GF-D8 (cell line): ENCODE data around the gene COX19.

Experiments used
- DNase-seq: peaks from one replicate; lab custom pipeline; 2025; lab: John Stamatoyannopoulos, UW

COX19 gene

DNA sequence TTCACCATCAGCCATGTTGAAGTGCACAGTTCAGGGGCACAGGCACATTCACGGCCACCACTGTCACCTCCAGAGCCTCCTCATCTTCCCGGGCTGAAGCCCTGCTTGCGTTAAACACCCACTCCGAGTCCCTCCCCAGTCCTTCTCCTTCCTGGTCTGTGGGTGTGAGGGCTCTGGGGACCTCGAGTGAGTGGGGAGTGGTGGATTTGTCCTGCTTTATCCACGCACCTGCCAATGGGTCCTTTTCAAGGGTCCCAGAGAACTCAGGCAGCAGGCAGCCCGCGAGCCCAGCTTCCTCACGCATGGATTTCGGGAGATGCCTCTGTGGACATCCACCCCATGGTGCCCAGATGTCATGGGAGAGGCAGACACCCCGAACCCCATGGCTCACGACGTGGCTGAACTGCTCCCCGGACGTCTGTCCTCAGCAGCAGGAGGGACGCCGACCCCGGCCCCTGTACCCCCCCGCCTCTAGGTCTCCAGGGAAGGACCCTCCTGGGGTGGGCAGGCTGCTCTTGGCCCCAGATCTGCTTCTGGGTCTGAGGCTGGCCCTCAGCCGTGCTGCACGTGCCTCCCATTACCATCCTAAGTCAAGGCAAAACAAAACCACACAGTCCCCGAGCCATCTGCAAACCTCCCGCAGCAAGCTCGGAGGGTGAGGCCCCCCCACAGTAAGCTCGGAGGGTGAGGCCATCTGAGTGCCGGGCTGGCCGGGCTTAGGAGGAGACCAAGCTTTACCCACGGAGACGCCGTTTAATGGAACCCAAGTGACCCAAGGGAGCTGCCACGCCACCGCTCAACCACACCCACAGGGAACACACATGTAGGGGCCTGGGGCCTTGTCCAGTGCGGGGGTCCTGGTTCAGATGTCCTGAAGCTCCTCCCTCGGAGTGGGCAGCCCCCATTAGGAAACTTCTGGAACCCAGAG, 16.6 kb upstream of the COX19 start:
- no peak for DNase-seq

DNA sequence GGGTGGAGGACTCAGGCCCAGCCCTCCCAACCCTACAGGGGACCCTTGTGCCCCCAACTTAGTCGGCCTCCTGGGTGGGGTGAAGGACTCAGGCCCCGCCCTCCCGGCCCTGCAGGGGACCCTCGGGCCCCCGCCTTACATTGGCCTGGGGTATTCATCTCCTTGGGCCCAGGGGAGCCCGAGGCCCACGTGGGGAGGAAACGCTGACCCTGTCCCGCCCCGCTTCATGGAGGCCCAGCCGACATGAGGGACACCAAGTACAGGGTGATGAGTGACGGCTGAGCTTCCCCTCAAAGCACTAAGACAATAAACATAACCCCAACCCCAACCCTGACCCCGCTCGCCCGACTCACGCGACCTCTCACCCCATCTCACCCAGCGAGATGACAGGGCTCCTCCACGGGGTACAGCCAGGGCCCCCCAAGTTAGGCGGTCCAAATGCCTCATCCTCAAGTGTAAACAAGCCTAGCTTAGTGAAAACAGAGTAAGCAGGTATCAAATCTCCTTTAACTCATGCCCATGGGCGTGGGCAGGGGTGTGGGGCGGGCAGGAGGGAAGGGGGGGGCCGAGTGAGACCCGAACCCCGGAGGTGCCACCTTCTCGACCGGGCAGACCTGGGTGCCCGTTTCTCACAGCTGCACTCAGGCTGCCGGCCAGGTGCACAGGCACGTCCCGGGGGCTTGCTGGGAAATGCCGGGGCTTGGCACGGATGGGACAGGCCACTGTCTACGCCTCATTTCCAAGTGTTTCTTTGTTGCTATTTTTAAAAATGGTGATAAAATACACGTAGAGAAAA, 15.8 kb upstream of the COX19 start:
- DNase-seq = no peak

DNA sequence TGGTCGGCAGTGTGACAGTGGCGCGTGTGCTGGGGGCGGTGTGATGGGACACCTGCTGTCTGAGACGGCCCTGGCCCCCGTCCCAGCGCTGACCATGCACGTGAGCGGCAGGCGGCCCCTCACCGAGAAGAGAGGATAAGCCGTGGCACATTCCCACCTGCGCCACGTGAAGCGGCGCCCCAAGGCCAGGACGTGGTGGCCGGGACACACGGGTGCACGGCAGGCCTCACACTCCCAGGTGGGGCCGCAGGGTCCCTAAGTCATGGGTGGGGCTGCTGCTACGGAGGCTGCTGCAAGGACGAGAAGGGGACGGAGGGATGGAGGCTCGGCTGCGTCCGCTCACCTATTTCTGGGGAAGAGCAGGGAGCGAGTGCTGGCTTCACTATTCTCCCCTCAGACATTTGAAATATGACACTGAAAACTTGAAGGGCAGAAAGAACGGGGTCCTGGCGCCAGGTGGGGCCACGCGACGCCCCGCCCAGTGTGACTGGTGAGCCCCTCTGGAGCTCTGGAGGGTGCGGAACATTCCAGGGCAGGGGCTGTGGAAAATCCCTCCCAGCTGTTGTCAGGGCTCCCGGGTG, 15.1 kb upstream of the COX19 start:
- no peak for DNase-seq

DNA sequence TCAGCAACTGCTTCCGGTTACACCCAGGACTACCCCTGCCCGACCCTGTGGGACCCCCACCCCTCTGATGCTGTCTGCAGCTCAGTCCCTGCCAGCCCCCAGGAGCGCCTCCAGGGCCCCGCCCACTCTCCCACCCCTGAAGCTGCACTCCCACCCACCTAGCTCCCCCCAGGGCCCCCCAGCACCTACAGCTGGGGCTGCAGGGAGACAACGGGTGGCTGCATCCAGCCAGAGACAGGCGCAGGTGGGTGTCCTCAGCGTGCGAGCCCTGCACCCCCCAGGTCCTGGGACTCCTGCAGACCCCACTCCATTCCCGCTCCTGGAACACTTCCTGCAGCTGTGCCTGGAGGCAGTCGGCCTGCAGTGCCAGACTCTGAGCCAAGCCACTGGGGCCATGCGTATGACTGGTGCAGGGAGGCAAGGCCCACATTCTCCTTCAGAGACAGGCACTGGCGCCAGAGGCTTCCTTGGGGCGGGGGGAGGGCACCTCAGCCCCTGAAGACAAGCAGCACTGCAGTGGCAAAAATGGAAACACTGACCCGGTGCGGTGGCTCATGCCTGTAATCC, 13.7 kb upstream of the COX19 start:
- no peak for DNase-seq

DNA sequence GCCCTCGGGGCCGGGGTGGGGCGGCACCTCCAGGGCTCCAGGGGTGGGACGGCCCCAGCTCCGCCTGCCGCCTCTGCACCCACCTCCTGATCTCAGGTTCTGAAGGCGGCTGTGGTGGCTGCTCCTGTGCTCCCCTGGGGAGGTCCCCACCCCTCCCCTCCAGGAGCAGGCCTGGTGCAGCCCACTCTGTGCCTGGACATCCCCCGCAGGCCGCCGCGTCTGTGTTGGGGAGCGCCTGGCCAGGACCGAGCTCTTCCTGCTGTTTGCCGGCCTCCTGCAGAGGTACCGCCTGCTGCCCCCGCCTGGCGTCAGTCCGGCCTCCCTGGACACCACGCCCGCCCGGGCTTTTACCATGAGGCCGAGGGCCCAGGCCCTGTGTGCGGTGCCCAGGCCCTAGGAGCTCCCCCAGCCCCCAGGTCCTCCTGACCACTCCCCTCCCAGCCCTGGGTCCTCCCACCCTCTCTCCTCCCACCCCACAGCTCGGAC, 13.1 kb upstream of the COX19 start:
- no peak for DNase-seq

DNA sequence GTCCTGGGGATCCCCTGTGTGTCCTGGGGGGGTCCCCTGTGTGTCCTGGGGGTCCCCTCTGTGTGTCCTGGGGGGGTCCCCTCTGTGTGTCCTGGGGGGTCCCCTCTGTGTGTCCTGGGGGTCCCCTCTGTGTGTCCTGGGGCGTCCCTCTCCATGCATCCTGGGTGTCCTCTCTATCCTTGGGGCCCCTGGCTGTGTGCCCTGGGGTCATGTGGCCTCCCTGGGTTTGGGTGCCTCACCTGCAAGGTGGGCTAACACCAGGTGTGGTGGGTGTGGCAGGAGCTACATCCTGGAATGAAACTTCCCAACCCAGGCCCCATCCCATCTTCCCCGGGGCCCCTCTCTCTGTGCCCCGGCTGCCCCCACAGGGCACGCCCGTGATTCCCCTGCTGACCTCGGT, 12.6 kb upstream of the COX19 start:
- no peak for DNase-seq

DNA sequence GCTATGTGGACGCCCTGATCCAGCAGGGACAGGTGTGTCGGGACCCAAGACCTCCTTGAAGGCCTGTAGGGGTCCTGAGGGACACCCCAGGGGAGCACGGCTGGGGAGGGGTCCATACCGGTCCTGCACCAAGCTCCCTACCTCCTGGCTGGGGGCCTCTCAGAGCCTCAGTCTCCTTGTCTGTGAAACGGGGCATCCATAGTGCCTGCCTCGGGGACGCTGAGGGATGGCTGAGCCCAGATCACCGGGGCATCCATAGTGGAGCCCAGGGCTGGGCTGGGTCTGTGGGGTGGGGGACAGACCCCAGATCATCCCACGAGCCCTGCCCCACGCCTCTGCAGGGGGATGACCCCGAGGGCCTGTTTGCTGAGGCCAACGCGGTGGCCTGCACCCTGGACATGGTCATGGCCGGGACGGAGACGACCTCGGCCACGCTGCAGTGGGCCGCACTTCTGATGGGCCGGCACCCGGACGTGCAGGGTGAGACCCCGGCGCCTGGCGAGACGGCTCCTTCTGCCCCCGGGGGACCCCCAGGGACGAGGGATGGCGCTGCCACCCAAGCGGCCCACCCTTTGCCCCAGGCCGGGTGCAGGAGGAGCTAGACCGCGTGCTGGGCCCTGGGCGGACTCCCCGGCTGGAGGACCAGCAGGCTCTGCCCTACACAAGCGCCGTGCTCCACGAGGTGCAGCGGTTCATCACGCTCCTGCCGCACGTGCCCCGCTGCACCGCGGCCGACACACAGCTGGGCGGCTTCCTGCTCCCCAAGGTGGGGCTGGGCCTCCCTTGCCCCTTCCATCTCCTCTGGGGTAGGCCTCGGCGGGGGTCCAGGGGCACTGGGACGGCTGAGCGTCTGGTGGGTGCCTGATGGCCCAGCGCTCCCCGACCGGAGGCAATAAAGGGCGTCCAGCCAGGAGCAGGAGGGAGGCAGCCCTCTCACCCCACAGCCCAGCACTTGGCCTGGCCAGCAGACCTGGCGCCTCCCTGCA, 11.7 kb upstream of the COX19 start:
- DNase-seq = no peak

DNA sequence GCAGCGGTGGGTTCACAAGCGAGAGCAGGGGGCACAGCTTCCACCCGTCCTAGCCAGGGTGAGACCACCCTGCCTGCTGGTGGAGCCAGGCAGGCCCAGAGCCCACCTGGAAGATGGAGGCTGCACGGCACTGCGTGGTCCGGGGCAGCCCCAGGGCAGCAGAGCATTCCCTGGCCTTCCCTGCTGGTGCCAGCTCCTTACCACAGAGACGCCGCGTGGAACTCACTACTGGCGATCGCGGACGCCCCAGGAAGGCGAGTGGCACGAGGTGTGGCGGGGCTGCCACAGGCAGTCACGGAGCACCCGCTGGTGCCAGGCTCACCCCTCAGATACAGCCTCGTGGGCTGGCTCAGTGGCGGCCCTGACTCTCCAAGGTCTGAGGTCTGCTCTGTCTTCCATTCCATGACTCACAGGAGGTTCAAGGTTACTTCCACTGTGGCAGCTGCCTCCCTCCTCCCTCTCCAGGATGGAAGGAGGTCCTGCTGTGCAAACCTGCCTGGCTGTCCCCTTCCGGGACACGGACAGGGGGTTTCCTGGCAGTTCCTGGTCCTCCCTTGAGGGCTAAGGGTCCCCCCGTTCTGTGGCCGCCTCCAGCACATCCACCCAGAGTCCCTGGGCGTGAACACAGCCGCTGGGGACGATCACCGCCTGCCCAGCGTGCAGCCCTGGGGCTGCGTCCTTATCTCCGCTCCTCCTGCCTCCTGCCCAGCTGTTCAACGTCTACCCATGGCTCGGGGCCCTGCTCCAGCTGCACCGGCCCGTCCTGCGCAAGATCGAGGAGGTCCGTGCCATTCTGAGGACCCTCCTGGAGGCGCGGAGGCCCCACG, 10.8 kb upstream of the COX19 start:
- no peak for DNase-seq

DNA sequence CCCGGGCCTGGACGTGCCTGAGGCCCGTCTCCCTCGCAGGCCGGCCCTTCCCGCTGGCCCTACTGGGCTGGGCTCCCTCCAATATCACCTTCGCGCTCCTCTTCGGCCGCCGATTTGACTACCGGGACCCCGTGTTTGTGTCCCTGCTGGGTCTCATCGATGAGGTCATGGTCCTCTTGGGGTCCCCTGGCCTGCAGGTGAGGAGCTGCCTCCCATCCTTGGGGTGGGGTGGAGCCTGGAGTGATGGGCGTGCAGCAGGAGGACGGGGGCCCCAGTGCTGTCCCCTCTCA, 9.7 kb upstream of the COX19 start:
- DNase-seq = no peak

DNA sequence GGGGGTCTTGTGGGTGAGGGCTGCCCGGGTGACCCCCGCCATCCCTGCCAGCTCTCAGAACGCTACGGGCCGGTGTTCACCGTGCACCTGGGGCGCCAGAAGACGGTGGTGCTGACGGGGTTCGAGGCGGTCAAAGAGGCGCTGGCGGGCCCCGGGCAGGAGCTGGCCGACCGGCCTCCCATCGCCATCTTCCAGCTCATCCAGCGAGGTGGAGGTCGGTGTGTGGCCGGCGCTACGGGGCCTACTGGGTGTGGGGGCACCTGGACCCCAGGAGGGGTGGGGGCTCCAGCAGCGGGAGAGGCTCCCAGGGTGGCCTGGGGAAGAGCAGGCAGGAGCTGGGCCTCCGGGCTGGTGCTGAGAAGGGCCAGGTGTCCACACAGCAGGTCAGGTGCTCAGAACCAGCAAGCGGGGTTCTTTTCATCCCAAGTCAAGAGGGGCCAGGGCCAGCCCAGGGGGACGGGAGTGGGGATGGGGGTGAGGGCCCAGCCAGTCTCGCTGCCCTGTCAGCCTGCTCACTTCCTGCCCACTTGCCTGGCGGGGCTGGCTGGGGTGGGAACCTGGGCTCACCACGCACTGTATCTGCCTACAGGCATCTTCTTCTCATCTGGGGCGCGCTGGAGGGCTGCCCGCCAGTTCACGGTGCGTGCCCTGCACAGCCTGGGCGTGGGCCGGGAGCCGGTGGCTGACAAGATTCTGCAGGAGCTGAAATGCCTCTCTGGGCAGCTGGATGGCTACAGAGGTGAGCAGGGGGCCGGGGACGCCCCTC, 9.2 kb upstream of the COX19 start:
- no peak for DNase-seq

DNA sequence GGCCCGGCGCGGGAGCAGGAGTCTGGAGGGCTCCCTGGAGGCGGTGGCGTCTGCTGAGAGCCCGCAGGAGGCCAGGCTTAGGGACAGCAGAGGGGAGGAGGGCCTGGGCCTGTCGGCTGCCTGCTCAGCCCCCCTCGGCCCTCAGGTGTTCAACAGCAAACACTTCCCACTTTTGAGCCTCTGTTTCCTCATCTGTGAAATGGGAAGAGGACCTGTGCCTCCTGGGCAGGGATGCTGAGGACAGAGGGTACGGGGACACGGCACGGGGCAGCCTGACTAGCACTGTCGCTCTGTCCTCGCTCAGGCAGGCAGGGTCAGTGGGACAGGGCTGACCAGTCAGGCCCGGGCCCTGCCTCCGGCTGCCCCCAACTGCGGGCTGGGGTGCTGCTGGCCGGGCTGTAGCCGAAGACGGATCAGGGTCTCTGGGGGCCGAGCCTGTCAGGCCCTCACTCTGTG, 8.3 kb upstream of the COX19 start:
- no peak for DNase-seq

DNA sequence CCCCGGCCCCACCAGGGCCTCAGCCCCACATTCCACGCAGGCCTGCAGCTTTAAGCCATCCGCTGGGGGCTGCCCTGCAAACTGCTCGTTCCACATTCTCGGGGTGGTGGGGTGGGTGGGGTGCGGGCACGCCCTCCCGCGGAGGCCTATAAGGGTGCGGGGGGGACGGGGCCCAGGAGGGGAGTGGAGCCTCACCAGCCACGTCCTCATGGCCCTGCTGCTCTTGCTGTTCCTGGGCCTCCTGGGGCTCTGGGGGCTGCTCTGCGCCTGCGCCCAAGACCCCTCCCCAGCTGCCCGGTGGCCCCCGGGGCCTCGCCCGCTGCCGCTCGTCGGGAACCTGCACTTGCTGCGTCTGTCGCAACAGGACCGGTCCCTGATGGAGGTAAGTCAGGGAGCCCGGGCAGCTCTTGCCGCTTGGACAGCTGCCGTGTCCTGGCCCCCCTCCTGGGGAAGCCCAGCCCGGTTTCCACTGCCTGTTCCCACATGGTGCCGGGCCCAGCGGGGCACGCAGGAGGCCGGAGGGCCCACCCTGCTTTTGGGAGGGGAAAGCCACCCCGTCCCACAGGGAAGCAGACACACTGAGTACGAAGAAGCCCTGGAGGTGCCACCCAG, 7.8 kb upstream of the COX19 start, which contains the start of gene CYP2W1:
Gene CYP2W1 (plus strand): TSS at position 178 of the 612 bp plus-strand sequence. CDS start 31 bp downstream, at position 209.
- DNase-seq = no peak

DNA sequence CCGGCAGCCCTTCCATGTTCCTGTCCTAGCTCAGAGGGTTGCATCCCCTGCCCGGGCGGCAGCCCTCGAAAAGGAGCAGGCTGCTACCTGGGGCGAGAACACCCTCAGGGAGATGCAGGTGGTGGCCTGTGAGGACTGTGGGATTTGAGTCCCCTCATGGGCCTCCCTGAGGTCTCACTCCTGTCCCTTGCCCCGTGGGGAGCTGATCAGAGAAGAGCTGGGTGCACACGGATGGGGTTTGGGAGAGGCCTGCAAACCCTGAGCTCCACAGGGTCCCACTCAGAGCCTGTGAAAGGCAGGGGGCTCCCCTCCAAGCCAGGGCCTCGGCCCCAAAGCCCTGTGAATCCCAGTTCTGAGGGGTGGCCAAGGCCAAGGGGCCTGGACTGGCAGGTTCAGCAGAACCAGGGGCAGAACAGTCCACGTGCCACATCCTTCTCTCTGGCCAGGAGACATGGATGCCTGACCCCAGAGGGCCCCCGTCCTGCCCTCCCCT, 7.2 kb upstream of the COX19 start:
- DNase-seq = no peak

DNA sequence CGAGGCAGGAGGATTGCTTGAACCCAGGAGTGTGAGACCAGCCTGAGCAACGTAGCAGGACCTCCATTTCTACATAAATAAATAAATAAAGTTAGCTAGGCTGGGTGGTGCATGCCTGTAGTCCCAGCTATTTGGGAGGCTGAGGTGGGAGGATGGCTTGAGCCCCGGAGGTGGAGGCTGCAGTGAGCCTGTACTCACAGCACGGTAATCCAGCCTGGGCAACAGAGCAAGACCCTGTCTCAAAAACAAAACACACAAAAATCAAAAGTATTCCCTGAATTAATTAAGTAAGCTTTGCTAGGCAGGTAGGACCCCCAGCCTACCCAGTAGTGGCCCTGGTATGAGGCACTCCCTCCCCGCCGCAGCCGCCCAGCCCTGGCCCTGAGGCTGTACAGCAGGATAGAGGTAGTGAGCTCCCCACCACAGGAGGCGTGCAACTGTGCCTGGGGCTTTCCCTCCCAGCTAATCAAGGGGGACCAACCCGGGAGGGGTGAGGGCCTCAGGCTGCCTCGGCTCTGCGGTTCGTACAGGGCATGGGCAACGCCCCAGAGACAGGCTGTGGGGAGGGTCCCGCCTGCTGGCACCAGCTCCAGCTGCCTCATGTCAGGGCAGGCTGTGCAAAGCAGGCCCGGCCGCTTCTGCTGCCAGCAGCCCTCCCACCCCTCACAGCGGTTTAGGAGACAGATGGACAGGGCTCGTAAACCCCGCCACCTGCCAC, 6.6 kb upstream of the COX19 start:
- peak; percentile 88 for DNase-seq

DNA sequence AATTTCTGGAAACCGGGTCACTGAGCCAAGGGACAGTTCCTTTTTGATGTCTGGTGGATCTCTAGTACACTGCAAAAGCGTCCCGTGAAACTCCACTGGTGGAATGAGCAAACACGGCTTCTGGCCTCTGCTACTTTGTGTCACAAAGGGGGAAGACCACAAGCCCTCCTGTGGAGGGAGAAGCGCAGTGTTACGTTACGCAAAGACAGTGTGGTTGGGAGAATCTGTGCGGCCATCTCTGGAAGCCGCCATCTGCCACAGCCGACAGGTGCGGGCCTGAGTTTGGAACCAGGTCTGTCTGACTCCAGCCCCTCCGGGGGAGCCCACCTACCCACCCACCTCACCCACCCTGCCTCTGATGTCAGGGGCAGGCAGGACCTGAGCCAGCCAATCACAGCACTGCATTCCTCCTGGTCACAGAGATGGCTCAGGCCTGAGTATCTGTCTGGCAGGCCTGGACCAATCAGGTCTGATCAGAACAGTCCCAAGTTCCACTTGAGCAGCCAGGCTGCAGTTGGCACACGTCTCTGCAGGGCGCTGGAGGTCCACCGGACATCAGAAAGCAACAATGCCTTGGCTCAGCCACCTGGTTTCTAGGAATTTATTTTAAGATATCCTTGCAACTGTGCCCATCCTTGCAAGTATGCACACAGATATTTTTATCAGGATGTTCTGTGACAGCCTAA, 4.7 kb upstream of the COX19 start:
- DNase-seq = no peak

DNA sequence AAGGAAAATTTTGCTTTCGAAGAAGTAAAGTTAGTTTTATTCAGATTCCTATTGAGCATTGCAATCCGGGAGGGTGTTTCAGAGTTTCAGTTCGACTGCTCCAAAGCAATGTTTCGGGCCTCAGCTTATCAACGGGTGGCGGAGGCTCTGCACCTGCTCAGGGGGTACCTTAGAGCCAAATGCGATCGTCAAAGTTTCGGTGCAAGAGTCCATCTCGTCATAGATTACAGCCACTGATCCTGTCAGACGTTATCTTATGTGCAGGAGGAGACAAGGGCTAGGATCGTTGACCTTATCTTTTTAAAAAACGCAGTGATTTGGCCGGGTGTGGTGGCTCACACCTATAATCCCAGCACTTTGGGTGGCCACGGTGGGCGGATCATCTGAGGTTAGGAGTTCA, 3.8 kb upstream of the COX19 start:
- no peak for DNase-seq

DNA sequence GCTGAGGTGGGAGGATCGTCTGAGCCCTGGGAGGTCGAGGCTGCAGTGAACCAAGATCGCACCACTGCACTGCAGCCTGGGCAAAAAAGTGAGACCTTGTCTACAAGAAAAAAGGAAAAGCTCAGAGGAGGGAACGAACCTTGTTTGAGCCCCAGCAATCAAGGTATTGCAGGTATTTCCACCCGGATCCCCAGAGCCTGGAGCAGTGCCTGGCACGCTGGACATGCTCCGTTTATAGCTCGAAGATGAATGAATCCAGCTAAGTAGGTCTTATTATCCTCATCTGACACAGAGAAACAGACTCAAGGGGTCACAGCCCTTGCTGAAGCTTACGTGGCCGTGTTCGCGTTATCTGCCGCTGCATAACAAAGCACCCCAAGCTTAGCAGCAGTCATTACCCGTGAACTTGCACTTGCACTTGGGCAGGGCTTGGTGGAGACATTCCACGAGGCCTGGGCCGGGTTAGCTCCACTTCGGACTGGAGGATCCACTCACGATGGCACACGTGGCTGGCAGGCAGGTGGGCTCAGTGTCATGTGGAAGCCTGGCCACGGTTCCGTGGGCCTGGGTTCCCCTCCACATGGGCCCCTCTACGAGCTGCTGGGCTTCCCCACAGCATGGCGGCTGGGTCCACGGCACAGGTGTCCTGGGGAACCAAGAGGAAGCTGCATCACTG, 3.2 kb upstream of the COX19 start:
- DNase-seq = no peak
